ENCODE results near the gene ANKLE1.

GRCh38 chr19:17254636-17255035 lies 27.1 kb upstream of the ANKLE1 start:
- TF ChIP-seq CTCF (IDR thresholded peaks at IDR 0.05; ENCODE audit: low read length) (no peak), EZH2 (IDR thresholded peaks at IDR 0.05; ENCODE audit: borderline replicate concordance, low read length) (no peak)

All from OCI-LY1 (cell line).